Upper lobe of left lung (tissue), 6 donors: ENCODE results near the gene UBASH3A. TPM values are rescaled to one million over a fixed set of nuclear protein-coding genes. Genes with fewer than 3 reads are reported as not detected.

Experiments used
- ATAC-seq, 2 donors: fragments of 200-7000 bp; cut with Tn5 transposase; one replicate each; pipeline ENCODE4 v1.9.1; 2022; ENCODE audit warnings: mild to moderate bottlenecking in 2 of 2, moderate library complexity in 2 of 2; ENCODE audit not compliant: low FRiP score in 2 of 2
- DNase-seq, 2 donors: peaks; one replicate each; pipeline ENCODE4 v3.0.0-alpha.2; 2019 to 2020
- H3K27ac ChIP-seq, 4 donors: fragments of 200-600 bp; sonication (generic); one replicate each; pipeline ENCODE4 v1.5.1; 2016 to 2019
- H3K27me3 ChIP-seq, 4 donors: fragments of 200-600 bp; sonication (generic); one replicate each; pipeline ENCODE4 v1.5.1; 2017 to 2019
- H3K36me3 ChIP-seq, 4 donors: fragments of 200-600 bp; sonication (generic); one replicate each; pipeline ENCODE4 v1.5.1; 2016 to 2019
- H3K4me1 ChIP-seq, 4 donors: fragments of 200-600 bp; sonication (generic); one replicate each; pipeline ENCODE4 v1.5.1; 2018 to 2019
- H3K4me3 ChIP-seq, 4 donors: fragments of 200-600 bp; sonication (generic); one replicate each; pipeline ENCODE4 v1.5.1; 2017 to 2019; ENCODE audit warnings: mild to moderate bottlenecking in 2 of 4, moderate library complexity in 1 of 4
- H3K9me3 ChIP-seq, 4 donors: fragments of 200-600 bp; sonication (generic); one replicate each; pipeline ENCODE4 v1.5.1; 2018 to 2019
- CTCF ChIP-seq, 6 experiments: fragments of 450-650 bp in 4 of 6; fragments of 200-600 bp in 2 of 6; sonication (generic) in 2 of 6; IDR thresholded peaks; one replicate each; pipeline ENCODE4 v1.5.1; 2016 to 2019; ENCODE audit warnings: antibody characterized with exemption in 6 of 6
- EP300 ChIP-seq, 4 donors: sonication (generic); formaldehyde crosslinking; IDR thresholded peaks; one replicate each; pipeline ENCODE4 v1.5.1; 2017; ENCODE audit warnings: antibody characterized with exemption in 4 of 4, control low read depth in 2 of 4
- POLR2A ChIP-seq, 4 donors: fragments of 450-650 bp; IDR thresholded peaks; one replicate each; pipeline ENCODE4 v1.5.1; 2016 to 2017; ENCODE audit warnings: antibody characterized with exemption in 4 of 4, mild to moderate bottlenecking in 2 of 4
- POLR2AphosphoS5 ChIP-seq, 2 donors: sonication (generic); formaldehyde crosslinking; IDR thresholded peaks; one replicate each; pipeline ENCODE4 v1.5.1; 2017; ENCODE audit warnings: antibody characterized with exemption in 2 of 2
- WGBS, 2 donors: methylation state at CpG; one replicate each; pipeline ENCODE4 v1.1.5; 2017 to 2018; 5-methylcytosine and 5-hydroxymethylcytosine counted together
- total RNA-seq, 6 donors: library from RNA; depleted of rRNA in 4 of 6; stranded (reverse); fragments of >200 nt in 4 of 6; gene quantifications; one replicate each; pipeline versions ENCODE4 v1.1.0 to v1.2.1, GENCODE V29; 2016 to 2021
- donor health status: DM: no; HTN: no; CAD: no; lungs with moderate emphysema.
- donor health status: DM: no; HTN: yes; CAD: no; lungs with severe emphysema.

Gene UBASH3A, protein sequence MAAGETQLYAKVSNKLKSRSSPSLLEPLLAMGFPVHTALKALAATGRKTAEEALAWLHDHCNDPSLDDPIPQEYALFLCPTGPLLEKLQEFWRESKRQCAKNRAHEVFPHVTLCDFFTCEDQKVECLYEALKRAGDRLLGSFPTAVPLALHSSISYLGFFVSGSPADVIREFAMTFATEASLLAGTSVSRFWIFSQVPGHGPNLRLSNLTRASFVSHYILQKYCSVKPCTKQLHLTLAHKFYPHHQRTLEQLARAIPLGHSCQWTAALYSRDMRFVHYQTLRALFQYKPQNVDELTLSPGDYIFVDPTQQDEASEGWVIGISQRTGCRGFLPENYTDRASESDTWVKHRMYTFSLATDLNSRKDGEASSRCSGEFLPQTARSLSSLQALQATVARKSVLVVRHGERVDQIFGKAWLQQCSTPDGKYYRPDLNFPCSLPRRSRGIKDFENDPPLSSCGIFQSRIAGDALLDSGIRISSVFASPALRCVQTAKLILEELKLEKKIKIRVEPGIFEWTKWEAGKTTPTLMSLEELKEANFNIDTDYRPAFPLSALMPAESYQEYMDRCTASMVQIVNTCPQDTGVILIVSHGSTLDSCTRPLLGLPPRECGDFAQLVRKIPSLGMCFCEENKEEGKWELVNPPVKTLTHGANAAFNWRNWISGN
- total RNA-seq, result 1 to 10 TPM in 5 of 6 donors, not detected in 1; 1.4 to 7.3 (median 2.9) TPM

DNA sequence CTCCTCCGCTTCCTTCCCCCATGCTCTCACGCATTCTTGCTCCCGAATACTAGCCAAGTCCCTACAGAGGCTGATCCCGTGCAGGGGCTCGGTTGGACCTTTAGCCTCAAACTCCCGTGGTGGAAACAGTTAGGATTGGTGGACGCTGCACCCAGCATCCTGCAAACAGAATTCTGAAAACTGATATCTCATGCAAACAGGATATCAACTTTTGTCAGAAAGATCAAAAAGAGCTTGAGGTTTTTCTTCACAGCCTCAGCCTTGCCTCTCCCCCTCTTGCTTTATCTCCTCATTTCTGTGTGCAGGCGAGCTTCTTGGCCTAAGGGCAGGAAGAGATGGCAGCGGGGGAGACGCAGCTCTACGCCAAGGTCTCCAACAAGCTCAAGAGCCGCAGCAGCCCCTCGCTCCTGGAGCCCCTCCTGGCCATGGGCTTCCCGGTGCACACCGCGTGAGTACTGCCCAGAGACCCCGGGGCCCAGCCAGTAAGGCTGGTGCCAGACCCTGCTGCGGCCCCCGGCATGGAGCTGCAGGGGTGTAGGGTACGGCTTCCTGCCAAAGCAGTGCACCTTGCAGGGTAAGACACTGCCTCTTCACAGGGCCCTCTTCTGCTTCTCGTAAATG, at the start of gene UBASH3A:
TSS of gene UBASH3A (plus strand) at position 292 of the 621 bp plus-strand sequence. CDS start at position 336, 44 bp downstream.
- Histone ChIP-seq H3K27me3 (no peaks in the 10 kb centered on the region), H3K36me3 (no peaks in the 10 kb centered on the region), H3K27ac (peak within 1 kb of the TSS in 2 of 4 donors; percentile 5 to 30), H3K4me3 (peak within 1 kb of the TSS in 3 of 4 donors; percentile 9 to 23 (median 16)), H3K9me3 (no peaks in the 10 kb centered on the region), H3K4me1 (no peaks in the 10 kb centered on the region)
- 78 to 82% methylated on average over 14 to 19 of the region's 21 CpGs for WGBS, 2 donors
- peak in 1 of 2 donors; percentile 64 for DNase-seq
- ATAC-seq, result no peak
- TF ChIP-seq EP300 (IDR thresholded peaks at IDR 0.05) (no peak), POLR2A (IDR thresholded peaks at IDR 0.05) (no peak), POLR2AphosphoS5 (IDR thresholded peaks at IDR 0.05) (no peak), CTCF (IDR thresholded peaks at IDR 0.05) (no peak)

DNA sequence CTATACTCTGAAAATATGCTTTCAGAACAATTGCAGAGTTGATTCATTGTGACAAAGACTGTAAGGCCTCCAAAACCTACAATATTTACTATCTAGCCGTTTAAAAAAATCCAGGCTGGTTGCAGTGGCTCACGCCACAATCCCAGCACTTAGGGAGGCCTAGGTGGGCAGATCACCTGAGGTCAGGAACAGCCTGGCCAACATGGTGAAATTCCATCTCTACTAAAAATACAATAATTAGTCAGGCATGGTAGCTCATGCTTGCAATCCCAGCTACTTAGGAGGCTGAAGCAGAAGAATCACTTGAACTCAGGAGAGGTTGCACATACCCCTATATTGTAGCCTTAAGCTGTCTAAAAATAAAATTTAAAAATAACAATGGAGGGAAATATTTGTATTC, 47.7 kb upstream of the UBASH3A start:
- DNase-seq (no peak), ATAC-seq (no peak)
- Histone ChIP-seq H3K9me3 (peaks cover 0 to 3% (median 0%) of the 10 kb centered on the region in 4 donors), H3K36me3 (no peaks in the 10 kb centered on the region), H3K4me1 (no peaks in the 10 kb centered on the region), H3K27ac (no peak overlapping the region), H3K27me3 (no peaks in the 10 kb centered on the region), H3K4me3 (no peak overlapping the region)
- 82 to 85% methylated on average over 2 of the region's 2 CpGs for WGBS, 2 donors
- no peak for TF ChIP-seq CTCF (IDR thresholded peaks at IDR 0.05)
- TF ChIP-seq POLR2AphosphoS5 (IDR thresholded peaks at IDR 0.05), result no peak
- TF ChIP-seq EP300 (IDR thresholded peaks at IDR 0.05), result no peak
- no peak for TF ChIP-seq POLR2A (IDR thresholded peaks at IDR 0.05)

DNA sequence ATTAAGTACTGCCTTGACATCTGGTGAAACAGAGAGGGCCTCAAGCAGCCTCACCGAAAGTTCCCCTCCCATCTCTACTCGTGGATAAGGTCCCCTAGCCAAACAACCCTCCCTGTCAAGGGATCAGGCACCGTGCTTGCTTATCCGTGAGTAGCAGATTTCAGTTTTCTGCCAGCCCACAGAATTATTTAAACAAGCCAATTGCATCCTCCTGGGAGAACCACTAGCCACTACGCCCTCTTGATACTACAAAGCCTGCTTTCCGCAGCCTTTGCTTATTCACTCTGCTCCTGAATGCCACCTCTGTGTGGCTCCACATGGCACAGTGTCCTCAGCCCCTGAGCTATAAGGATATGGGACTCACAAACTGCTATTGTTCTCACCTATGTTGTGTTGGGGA, 47.1 kb upstream of the UBASH3A start:
- Histone ChIP-seq H3K27ac (no peak overlapping the region), H3K4me3 (no peak overlapping the region), H3K36me3 (no peaks in the 10 kb centered on the region), H3K27me3 (no peaks in the 10 kb centered on the region), H3K4me1 (no peaks in the 10 kb centered on the region), H3K9me3 (peaks cover 0 to 3% (median 0%) of the 10 kb centered on the region in 4 donors)
- no peak for DNase-seq
- TF ChIP-seq CTCF (IDR thresholded peaks at IDR 0.05) (no peak), EP300 (IDR thresholded peaks at IDR 0.05) (no peak), POLR2AphosphoS5 (IDR thresholded peaks at IDR 0.05) (no peak), POLR2A (IDR thresholded peaks at IDR 0.05) (no peak)
- 64 to 83% methylated on average over 6 of the region's 6 CpGs for WGBS, 2 donors
- no peak for ATAC-seq

GRCh38 chr21:42357307-42357706, 46.4 kb upstream of the UBASH3A start:
- H3K27me3 ChIP-seq, result no peaks in the 10 kb centered on the region
- no peaks in the 10 kb centered on the region for H3K4me1 ChIP-seq
- ATAC-seq (no peak), DNase-seq (no peak)
- H3K36me3 ChIP-seq, result no peaks in the 10 kb centered on the region
- peaks cover 0 to 3% (median 0%) of the 10 kb centered on the region in 4 donors for H3K9me3 ChIP-seq
- H3K4me3 ChIP-seq, result no peak overlapping the region
- 62 to 73% methylated on average over 3 of the region's 3 CpGs for WGBS, 2 donors
- TF ChIP-seq POLR2A (IDR thresholded peaks at IDR 0.05), result no peak
- no peak for TF ChIP-seq CTCF (IDR thresholded peaks at IDR 0.05)
- TF ChIP-seq POLR2AphosphoS5 (IDR thresholded peaks at IDR 0.05), result no peak
- TF ChIP-seq EP300 (IDR thresholded peaks at IDR 0.05), result no peak
- H3K27ac ChIP-seq, result no peak overlapping the region
